Astrocyte (in vitro differentiated cells and primary cell): ENCODE results near the gene EXOC6B.

Experiments used
- CTCF ChIP-seq: IDR thresholded peaks from 2 replicates; pipeline ENCODE4 v1.5.1; 2011; ENCODE audit warnings: low read depth, mild to moderate bottlenecking, inconsistent platforms, low read length, moderate library complexity; ENCODE audit not compliant: insufficient read depth
- EZH2 ChIP-seq: IDR thresholded peaks from 2 replicates; pipeline ENCODE4 v1.6.1; 2012; ENCODE audit warnings: mild to moderate bottlenecking, low read length, inconsistent platforms; ENCODE audit not compliant: insufficient read depth

- TF ChIP-seq CTCF (no peak), EZH2 (no peak)
Measured at GRCh38 chr2:72545790-72546189, 280.0 kb downstream of the EXOC6B start.
